K562 (cell line): ENCODE measurements around the gene ZMYND8. TPM values are rescaled to one million over a fixed set of nuclear protein-coding genes. Genes with fewer than 3 reads are reported as not detected.

Source experiments
- AFF1 ChIP-seq, 2 experiments: fragments of 450-650 bp; IDR thresholded peaks; 2 replicates each; pipeline ENCODE4 v1.6.1; 2018; ENCODE audit warnings: mild to moderate bottlenecking in 2 of 2, low read depth in 1 of 2; ENCODE audit not compliant: partially characterized antibody in 2 of 2
- ATF6 ChIP-seq: sonication (generic); formaldehyde crosslinking; IDR thresholded peaks from 2 replicates; pipeline ENCODE4 v1.4.0; 2020; ENCODE audit warnings: mild to moderate bottlenecking, missing genetic modification reagents
- DDX20 ChIP-seq: fragments of 450-650 bp; IDR thresholded peaks from 2 replicates; pipeline ENCODE4 v1.6.1; 2016; ENCODE audit warnings: missing genetic modification characterization, low read depth, mild to moderate bottlenecking, missing compliant biosample characterization, moderate library complexity
- FOSL1 ChIP-seq: fragments of 200-800 bp; sonication (Bioruptor generic); conservative IDR thresholded peaks from 2 replicates; pipeline ENCODE4 v1.6.1; 2016; ENCODE audit warnings: missing genetic modification characterization, missing compliant biosample characterization
- HDAC6 ChIP-seq: IDR thresholded peaks from 2 replicates; pipeline ENCODE4 v1.6.1; 2012; ENCODE audit warnings: low read depth, mild to moderate bottlenecking, control low read depth, inconsistent platforms, low read length, moderate library complexity
- KLF6 ChIP-seq: fragments of 250-450 bp; sonication (Bioruptor Pico); IDR thresholded peaks from 2 replicates; pipeline ENCODE4 v1.4.0; 2020; ENCODE audit warnings: mild to moderate bottlenecking, moderate library complexity, borderline replicate concordance
- MEF2A ChIP-seq: IDR thresholded peaks from 2 replicates; pipeline ENCODE4 v1.6.1; 2011; ENCODE audit warnings: low read depth, mild to moderate bottlenecking, low read length, moderate library complexity; ENCODE audit not compliant: control insufficient read depth
- PKNOX1 ChIP-seq: fragments of 450-650 bp; IDR thresholded peaks from 2 replicates; pipeline ENCODE4 v1.6.1; 2016
- PTRF ChIP-seq: fragments of 450-650 bp; IDR thresholded peaks from 2 replicates; pipeline ENCODE4 v1.6.1; 2016; ENCODE audit warnings: mild to moderate bottlenecking, missing genetic modification characterization, missing compliant biosample characterization
- TFE3 ChIP-seq: fragments of 450-650 bp; formaldehyde crosslinking; IDR thresholded peaks from 2 replicates; pipeline ENCODE4 v1.4.0; 2020; ENCODE audit warnings: mild to moderate bottlenecking, mixed read lengths
- ZBTB43 ChIP-seq: sonication (generic); formaldehyde crosslinking; IDR thresholded peaks from 2 replicates; pipeline ENCODE4 v1.8.0; 2023; ENCODE audit warnings: mild to moderate bottlenecking, missing genetic modification reagents
- ZNF449 ChIP-seq: fragments of 250-450 bp; sonication (Bioruptor Pico); IDR thresholded peaks from 2 replicates; pipeline ENCODE4 v1.8.0; 2022; ENCODE audit warnings: moderate library complexity, mild to moderate bottlenecking, inconsistent platforms
- ZNF79 ChIP-seq: fragments of 250-450 bp; sonication (Bioruptor Pico); IDR thresholded peaks from 2 replicates; pipeline ENCODE4 v1.4.0; 2020; ENCODE audit warnings: low read depth, mild to moderate bottlenecking, moderate library complexity
- polyA plus RNA-seq, 8 experiments: library from polyadenylated mRNA; depleted of rRNA in 4 of 8; stranded (reverse) in 5 of 8; unstranded in 3 of 8; fragments of >200 nt; fragmentation: Nextera tagmentation in 2 of 8; fragmentation: Illumina TruSeq in 1 of 8; extraction: Ambion mirVana in 2 of 8; extraction: Trizol in 1 of 8; gene quantifications; 2 replicates each; pipeline versions ENCODE4 v1.2.1 to v1.2.3, GENCODE V29; 2011 to 2014; ENCODE audit warnings: inconsistent platforms in 1 of 8, missing spikeins in 1 of 8
- total RNA-seq, 7 experiments: library from RNA; depleted of rRNA in 6 of 7; stranded (reverse); fragments of >200 nt in 6 of 7; fragmentation: Illumina TruSeq in 2 of 7; extraction: Trizol in 2 of 7; gene quantifications; 2 replicates each; pipeline versions ENCODE4 v1.2.1 to v1.2.3, GENCODE V29; 2011 to 2021; ENCODE audit warnings: low replicate concordance in 1 of 7

ZMYND8 gene
- total and polyA plus RNA-seq, 9 of the 15 experiments (the other 6 are each of a cell fraction or from before 2014, with no cell fraction given): 31.8 to 148 (median 71.9) TPM

GRCh38 chr20:47353692-47354463 lies 2.6 kb downstream of the ZMYND8 start (continued):
- peak; percentile 77; the same call in 1 of the 2 replicates for TF ChIP-seq KLF6 (CRISPR knock-in tag)
- no peak for TF ChIP-seq FOSL1 (tag)
- TF ChIP-seq ZNF449 (CRISPR knock-in tag): 0 out of 2 replicates have a peak, but pooled peaks have one; percentile 57
- TF ChIP-seq TFE3: no peak
- TF ChIP-seq ATF6 (CRISPR knock-in tag): 0 out of 2 replicates have a peak, but pooled peaks have one; percentile 66
- 0 out of 2 replicates have a peak, but pooled peaks have one; percentile 44 for TF ChIP-seq ZNF79 (CRISPR knock-in tag)
- no peak for TF ChIP-seq DDX20 (tag)
- TF ChIP-seq HDAC6: no peak
- TF ChIP-seq AFF1 (IDR thresholded peaks at IDR 0.05; ENCODE audit: low read depth in 1 of 2, partially characterized antibody in 2 of 2): peak; percentile 58 to 60
- TF ChIP-seq ZBTB43: no peak
- TF ChIP-seq PKNOX1: peak; percentile 72
- TF ChIP-seq MEF2A: no peak
- TF ChIP-seq PTRF (tag): no peak
